Measurements from ENCODE around the gene ALDH1A1.

- TF ChIP-seq CTCF (IDR thresholded peaks at IDR 0.05; ENCODE audit: control extremely low read depth in 1 of 3, insufficient read depth in 1 of 3, low read depth in 1 of 3, low read length in 3 of 3): no peak
- no peak for TF ChIP-seq POLR2A (IDR thresholded peaks at IDR 0.05; ENCODE audit: control extremely low read depth in 1 of 2, low read depth in 2 of 2, low read length in 2 of 2)
- TF ChIP-seq NRF1 (IDR thresholded peaks at IDR 0.05; ENCODE audit: low read depth, low read length): no peak
- TF ChIP-seq POLR2AphosphoS5 (IDR thresholded peaks at IDR 0.05; ENCODE audit: low read depth, low read length): no peak
- TF ChIP-seq RFX5 (IDR thresholded peaks at IDR 0.05; ENCODE audit: borderline replicate concordance, low read depth, low read length): no peak
- no peak for TF ChIP-seq EZH2 (IDR thresholded peaks at IDR 0.05; ENCODE audit: low read depth, low read length, severe bottlenecking)
- TF ChIP-seq JUND (IDR thresholded peaks at IDR 0.05; ENCODE audit: low read length): no peak
- no peak for TF ChIP-seq SIN3A (conservative IDR thresholded peaks at IDR 0.05 in 1 of 2, IDR thresholded peaks at IDR 0.05 in 1 of 2; ENCODE audit: low read depth in 1 of 2, low read length in 2 of 2)
- no peak for TF ChIP-seq SIRT6 (IDR thresholded peaks at IDR 0.05; ENCODE audit: low read length)
- no peak for TF ChIP-seq CHD2 (IDR thresholded peaks at IDR 0.05; ENCODE audit: low read length)
- TF ChIP-seq TBP (IDR thresholded peaks at IDR 0.05; ENCODE audit: low read depth, low read length): no peak
- TF ChIP-seq RAD21 (IDR thresholded peaks at IDR 0.05 in 1 of 2, conservative IDR thresholded peaks at IDR 0.05 in 1 of 2; ENCODE audit: low read depth in 2 of 2, low read length in 2 of 2): no peak
- no peak for TF ChIP-seq USF2 (IDR thresholded peaks at IDR 0.05; ENCODE audit: low read length)
Measured at GRCh38 chr9:72982146-72982799, 29.4 kb upstream of the ALDH1A1 start.

Measured in H1 (cell line).